Liver (tissue), 9 donors: ENCODE results near the gene ABCC2. TPM values are rescaled to one million over a fixed set of nuclear protein-coding genes. Genes with fewer than 3 reads are reported as not detected.

Experiments
- DNase-seq: peaks from one replicate; pipeline ENCODE4 v3.0.0-alpha.2; 2017; ENCODE audit warnings: low spot score
- H3K27ac ChIP-seq, 2 donors: one replicate each; pipeline ENCODE4 v1.7.0; 2013; ENCODE audit warnings: inconsistent platforms in 2 of 2, low read length in 2 of 2, control low read depth in 1 of 2, low read depth in 1 of 2, mild to moderate bottlenecking in 1 of 2
- H3K27me3 ChIP-seq, 4 donors: one replicate each; pipeline versions ENCODE4 v1.6.1 to v1.7.0; 2013; ENCODE audit warnings: low read length in 3 of 4, inconsistent platforms in 1 of 4, mild to moderate bottlenecking in 1 of 4, moderate library complexity in 1 of 4; ENCODE audit not compliant: control insufficient read depth in 4 of 4, insufficient read depth in 4 of 4
- H3K36me3 ChIP-seq, 4 donors: one replicate each; pipeline versions ENCODE4 v1.6.1 to v1.7.0; 2013; ENCODE audit warnings: low read length in 3 of 4, mild to moderate bottlenecking in 3 of 4, low read depth in 1 of 4, moderate library complexity in 1 of 4; ENCODE audit not compliant: control insufficient read depth in 4 of 4, insufficient read depth in 3 of 4
- H3K4me1 ChIP-seq, 4 donors: one replicate each; pipeline versions ENCODE4 v1.6.1 to v1.7.0; 2013; ENCODE audit warnings: low read length in 3 of 4, mild to moderate bottlenecking in 3 of 4, moderate library complexity in 1 of 4; ENCODE audit not compliant: control insufficient read depth in 4 of 4, insufficient read depth in 4 of 4
- H3K4me3 ChIP-seq, 3 donors: one replicate each; pipeline versions ENCODE4 v1.6.1 to v1.7.0; 2013; ENCODE audit warnings: low read length in 3 of 3, control low read depth in 1 of 3, low read depth in 1 of 3, mild to moderate bottlenecking in 1 of 3
- H3K9ac ChIP-seq, 2 donors: one replicate each; pipeline ENCODE4 v1.7.0; 2013; ENCODE audit warnings: low read length in 2 of 2, mild to moderate bottlenecking in 2 of 2, moderate library complexity in 2 of 2, control low read depth in 1 of 2, low read depth in 1 of 2
- H3K9me3 ChIP-seq, 4 donors: one replicate each; pipeline versions ENCODE4 v1.6.1 to v1.7.0; 2013; ENCODE audit warnings: low read length in 3 of 4; ENCODE audit not compliant: control insufficient read depth in 4 of 4
- ATF3 ChIP-seq: IDR thresholded peaks from 2 replicates; pipeline ENCODE4 v1.6.1; 2016; ENCODE audit warnings: antibody characterized with exemption
- CTCF ChIP-seq: fragments of 150-350 bp; IDR thresholded peaks from 2 replicates; pipeline ENCODE4 v1.5.1; 2017; ENCODE audit warnings: improper control_type of control experiment, low read depth, low read length; ENCODE audit not compliant: missing input control
- EGR1 ChIP-seq, 2 donors: IDR thresholded peaks; 2 replicates each; pipeline ENCODE4 v1.6.1; 2016 to 2018; ENCODE audit warnings: antibody characterized with exemption in 2 of 2, low read depth in 2 of 2
- FOXA1 ChIP-seq: IDR thresholded peaks from 2 replicates; pipeline ENCODE4 v1.6.1; 2016; ENCODE audit warnings: antibody characterized with exemption
- FOXA2 ChIP-seq: IDR thresholded peaks from 2 replicates; pipeline ENCODE4 v1.6.1; 2016; ENCODE audit warnings: antibody characterized with exemption
- GABPA ChIP-seq, 2 donors: IDR thresholded peaks in 1 of 2; conservative IDR thresholded peaks in 1 of 2; 2 replicates each; pipeline ENCODE4 v1.6.1; 2016; ENCODE audit warnings: antibody characterized with exemption in 2 of 2, mild to moderate bottlenecking in 1 of 2, moderate library complexity in 1 of 2
- HNF4A ChIP-seq, 2 donors: conservative IDR thresholded peaks; 2 replicates each; pipeline ENCODE4 v1.6.1; 2016; ENCODE audit warnings: antibody characterized with exemption in 2 of 2, mild to moderate bottlenecking in 2 of 2
- HNF4G ChIP-seq: IDR thresholded peaks from 2 replicates; pipeline ENCODE4 v1.6.1; 2016; ENCODE audit warnings: antibody characterized with exemption
- JUND ChIP-seq, 2 donors: IDR thresholded peaks; 2 replicates each; pipeline ENCODE4 v1.6.1; 2016; ENCODE audit warnings: antibody characterized with exemption in 2 of 2
- NR2F2 ChIP-seq: IDR thresholded peaks from 2 replicates; pipeline ENCODE4 v1.6.1; 2016; ENCODE audit warnings: antibody characterized with exemption
- RXRA ChIP-seq, 2 donors: IDR thresholded peaks; 2 replicates each; pipeline ENCODE4 v1.6.1; 2017 to 2018; ENCODE audit warnings: antibody characterized with exemption in 2 of 2, mild to moderate bottlenecking in 1 of 2
- SP1 ChIP-seq: IDR thresholded peaks from 2 replicates; pipeline ENCODE4 v1.6.1; 2018; ENCODE audit warnings: antibody characterized with exemption, mild to moderate bottlenecking
- TAF1 ChIP-seq: conservative IDR thresholded peaks from 2 replicates; pipeline ENCODE4 v1.6.1; 2016; ENCODE audit warnings: antibody characterized with exemption, mild to moderate bottlenecking
- YY1 ChIP-seq: IDR thresholded peaks from 2 replicates; pipeline ENCODE4 v1.6.1; 2016; ENCODE audit warnings: antibody characterized with exemption, mild to moderate bottlenecking
- ZBTB33 ChIP-seq: IDR thresholded peaks from 2 replicates; pipeline ENCODE4 v1.6.1; 2016; ENCODE audit warnings: antibody characterized with exemption
- WGBS: extraction: QIAGEN DNeasy Blood & Tissue Kit; methylation state at CpG from one replicate; pipeline ENCODE4 v1.1.7; 2013; 5-methylcytosine and 5-hydroxymethylcytosine counted together
- polyA plus RNA-seq, 2 donors: library from polyadenylated mRNA; stranded (reverse) in 1 of 2; unstranded in 1 of 2; fragments of 200-250 nt in 1 of 2; fragments of >200 nt in 1 of 2; fragmentation: Nextera tagmentation in 1 of 2; extraction: Ambion mirVana in 1 of 2; gene quantifications; one replicate each; pipeline versions ENCODE4 v1.2.1 to v1.2.3, GENCODE V29; 2013 to 2015
- total RNA-seq, 2 donors: library from RNA; depleted of rRNA; stranded (reverse); fragments of >200 nt; gene quantifications; one replicate each; pipeline ENCODE4 v1.2.3, GENCODE V29; 2014
- donor health status: healthy.
- donor health status: healthy.
- donor health status: healthy.
- donor health status: healthy.
- donor health status: healthy.

The ABCC2 gene
- total and polyA plus RNA-seq, 4 donors: 45.6 to 234 (median 70.1) TPM

GRCh38 chr10:99768556-99768955 lies 13.9 kb upstream of the ABCC2 start (continued):
- TF ChIP-seq ZBTB33: no peak
- TF ChIP-seq RXRA (IDR thresholded peaks at IDR 0.05): no peak

GRCh38 chr10:99769706-99770105 lies 12.7 kb upstream of the ABCC2 start:
- Histone ChIP-seq H3K4me1 (peaks cover 0 to 6% (median 2%) of the 10 kb centered on the region in 4 donors), H3K4me3 (no peak overlapping the region), H3K9me3 (no peaks in the 10 kb centered on the region), H3K9ac (no peak overlapping the region), H3K27ac (no peak overlapping the region), H3K36me3 (no peaks in the 10 kb centered on the region), H3K27me3 (no peaks in the 10 kb centered on the region)
- 90% methylated on average over 5 of the region's 5 CpGs for WGBS
- no peak for DNase-seq
- no peak for TF ChIP-seq HNF4G
- no peak for TF ChIP-seq NR2F2
- no peak for TF ChIP-seq TAF1
- TF ChIP-seq FOXA1: no peak
- TF ChIP-seq CTCF: no peak
- TF ChIP-seq RXRA (IDR thresholded peaks at IDR 0.05): no peak
- no peak for TF ChIP-seq YY1
- TF ChIP-seq GABPA (IDR thresholded peaks at IDR 0.05 in 1 of 2, conservative IDR thresholded peaks at IDR 0.05 in 1 of 2): no peak
- TF ChIP-seq ATF3: no peak
- no peak for TF ChIP-seq FOXA2
- TF ChIP-seq EGR1 (IDR thresholded peaks at IDR 0.05; ENCODE audit: low read depth in 2 of 2): no peak
- TF ChIP-seq HNF4A (conservative IDR thresholded peaks at IDR 0.05): no peak
- TF ChIP-seq SP1: no peak

- no peak for TF ChIP-seq NR2F2
- no peak for TF ChIP-seq HNF4G
- TF ChIP-seq RXRA (IDR thresholded peaks at IDR 0.05): peak; percentile 73 to 78
- peak in 1 of 2 donors; percentile 36 for TF ChIP-seq JUND (IDR thresholded peaks at IDR 0.05)
- TF ChIP-seq YY1: peak; percentile 33
- peak; percentile 67 to 79 for TF ChIP-seq HNF4A (conservative IDR thresholded peaks at IDR 0.05)
- peak; percentile 24 for TF ChIP-seq FOXA2
- TF ChIP-seq SP1: peak; percentile 28
- H3K36me3 ChIP-seq: no peaks in the 10 kb centered on the region
- H3K4me1 ChIP-seq: peaks cover 2 to 6% (median 2%) of the 10 kb centered on the region in 4 donors
- no peak overlapping the region for H3K9ac ChIP-seq
- peak overlapping the region; percentile 64 to 65 for H3K27ac ChIP-seq
- no peaks in the 10 kb centered on the region for H3K9me3 ChIP-seq
- no peaks in the 10 kb centered on the region for H3K27me3 ChIP-seq
- H3K4me3 ChIP-seq: no peak overlapping the region
- no peak for DNase-seq
- WGBS: 43% methylated on average over 4 of the region's 4 CpGs
Observed at GRCh38 chr10:99770408-99771045, 11.9 kb upstream of the ABCC2 start.
